NCI-H2171 treated with DMSO at 0.1 percent for 48 hours (cell line): ENCODE results near the gene GFRA1.

ENCODE experiments used
- DNase-seq: peaks from one replicate; lab custom pipeline; 2025; lab: John Stamatoyannopoulos, UW

GFRA1 gene

DNA sequence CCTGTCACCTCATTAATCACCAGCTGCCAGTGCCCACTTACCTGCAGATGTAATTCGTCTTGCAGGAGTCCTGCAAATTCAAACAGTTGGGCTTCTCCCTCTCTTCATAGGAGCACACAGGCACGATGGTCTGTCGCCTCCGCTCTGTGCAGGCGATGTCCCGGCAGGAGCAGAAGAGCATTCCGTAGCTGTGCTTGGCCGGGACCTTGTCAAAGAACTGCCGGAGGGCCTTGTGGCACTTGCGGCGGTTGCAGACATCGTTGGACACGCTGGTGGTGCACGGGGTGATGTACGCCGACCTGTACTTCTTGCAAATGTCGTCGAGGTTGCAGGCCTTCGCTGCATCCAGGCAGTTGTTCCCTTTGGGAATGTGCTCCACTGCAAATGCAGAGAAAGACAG lies 147.8 kb downstream of the GFRA1 start:
- DNase-seq = peak; percentile 33

- no peak for DNase-seq
These were observed 148.2 kb downstream of the GFRA1 start for GRCh38 chr10:116124777-116125176.

- no peak for DNase-seq
These were observed 150.3 kb downstream of the GFRA1 start for GRCh38 chr10:116122664-116123063.

- DNase-seq = peak; percentile 65
These were observed 151.1 kb downstream of the GFRA1 start for GRCh38 chr10:116121640-116122525.

DNA sequence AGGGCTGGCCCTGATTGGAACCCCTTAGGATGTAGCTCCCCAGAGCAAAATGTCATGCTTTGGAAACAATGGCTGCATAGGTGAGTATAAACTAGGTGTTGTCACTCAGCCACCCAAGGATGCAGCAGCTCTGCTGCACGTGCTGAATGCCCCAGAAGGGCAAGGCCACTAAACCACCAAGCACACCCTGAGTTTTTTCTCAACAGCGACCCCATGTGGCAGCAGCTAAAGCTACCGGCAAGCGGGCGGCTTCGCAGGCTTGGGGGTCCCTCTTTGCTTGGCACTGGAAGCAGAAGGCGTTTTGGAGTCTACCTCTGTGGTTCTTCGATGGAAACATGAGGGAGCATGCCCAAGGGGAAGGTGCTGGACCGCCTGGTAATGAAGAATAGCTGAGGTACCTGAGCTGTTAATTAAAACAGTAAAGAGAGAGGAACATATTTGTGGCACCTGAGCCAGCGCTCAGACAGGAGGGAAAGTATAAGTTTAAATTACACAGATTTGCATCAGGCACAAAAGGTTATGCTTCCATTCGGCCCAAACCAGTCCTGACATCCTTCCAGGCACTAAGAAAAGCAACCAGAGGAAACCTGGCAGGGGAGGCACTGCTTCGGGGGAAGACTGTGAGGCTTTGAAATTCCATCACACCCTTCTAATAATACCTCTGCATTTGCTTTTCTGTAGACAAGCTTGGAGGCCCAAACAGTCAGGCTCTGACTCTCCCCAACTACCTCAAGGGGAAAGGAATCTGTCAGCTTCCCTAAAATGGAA lies 152.1 kb downstream of the GFRA1 start:
- no peak for DNase-seq

DNA sequence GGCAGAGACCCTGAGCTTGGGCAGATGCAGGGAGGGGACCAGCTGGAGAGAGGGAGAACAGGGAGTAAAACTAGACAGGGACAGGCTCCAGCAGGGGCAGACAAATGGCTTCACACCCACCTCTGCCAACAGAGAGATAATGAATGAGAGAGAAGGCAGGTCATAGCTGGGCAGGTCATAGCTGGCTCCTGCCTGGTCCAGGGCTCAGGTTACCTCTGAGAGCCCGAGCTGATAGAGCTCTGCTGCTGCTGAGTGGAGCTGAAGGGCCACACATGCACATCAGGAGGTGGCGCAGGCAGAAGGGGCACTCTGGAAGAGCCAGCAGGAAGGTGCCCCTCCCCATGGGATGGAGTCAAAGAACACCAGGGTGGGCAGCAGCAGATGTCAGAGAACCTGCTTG lies 154.2 kb downstream of the GFRA1 start:
- no peak for DNase-seq

DNA sequence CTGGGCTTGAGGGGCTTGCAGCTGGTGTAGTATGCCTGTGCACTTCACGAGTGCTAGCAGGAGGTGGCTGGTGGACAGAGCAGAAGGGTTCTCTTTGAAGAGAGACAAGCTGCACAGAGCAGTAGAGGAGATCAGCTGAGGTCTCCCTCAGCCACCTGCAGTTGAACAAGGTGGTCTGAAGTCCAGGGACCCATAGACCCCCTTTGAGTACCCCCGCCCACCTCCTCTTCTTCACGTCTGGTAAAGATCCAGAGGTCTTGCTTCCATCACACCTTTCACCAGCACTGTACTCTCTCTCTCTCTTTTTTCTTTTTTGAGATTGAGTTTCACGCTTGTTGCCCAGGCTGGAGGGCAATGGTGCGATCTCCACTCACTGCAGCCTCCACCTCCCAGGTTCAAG lies 157.2 kb downstream of the GFRA1 start:
- DNase-seq = no peak

DNA sequence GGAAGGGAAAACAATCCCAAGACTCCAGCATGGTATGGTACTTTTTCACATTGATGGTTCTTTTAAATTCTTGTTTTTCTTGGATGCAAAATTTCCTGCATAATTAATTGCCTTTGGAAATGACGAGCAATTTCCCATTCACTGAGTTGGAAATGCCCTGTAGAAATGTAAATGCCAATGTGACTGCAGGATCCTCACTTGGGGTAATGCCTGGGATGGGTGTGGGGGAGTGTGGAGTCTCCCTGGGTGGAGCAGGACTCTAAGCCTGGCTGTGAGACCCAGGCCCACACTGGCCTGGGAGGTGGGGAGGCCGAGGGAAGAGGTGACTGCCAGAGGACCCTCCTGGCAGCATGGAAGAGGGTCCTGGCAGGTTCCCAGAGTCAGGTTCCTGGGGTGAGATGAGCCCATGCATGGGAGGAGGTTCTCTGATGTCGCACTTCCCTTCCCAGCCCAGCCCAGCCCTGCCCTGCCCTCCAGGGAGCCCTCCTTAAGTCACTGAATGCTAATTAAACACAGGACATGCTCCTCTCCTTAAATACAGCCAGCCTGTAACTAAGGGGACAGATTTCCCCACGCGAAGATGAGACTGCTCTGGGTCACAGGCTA lies 157.9 kb downstream of the GFRA1 start:
- no peak for DNase-seq

DNA sequence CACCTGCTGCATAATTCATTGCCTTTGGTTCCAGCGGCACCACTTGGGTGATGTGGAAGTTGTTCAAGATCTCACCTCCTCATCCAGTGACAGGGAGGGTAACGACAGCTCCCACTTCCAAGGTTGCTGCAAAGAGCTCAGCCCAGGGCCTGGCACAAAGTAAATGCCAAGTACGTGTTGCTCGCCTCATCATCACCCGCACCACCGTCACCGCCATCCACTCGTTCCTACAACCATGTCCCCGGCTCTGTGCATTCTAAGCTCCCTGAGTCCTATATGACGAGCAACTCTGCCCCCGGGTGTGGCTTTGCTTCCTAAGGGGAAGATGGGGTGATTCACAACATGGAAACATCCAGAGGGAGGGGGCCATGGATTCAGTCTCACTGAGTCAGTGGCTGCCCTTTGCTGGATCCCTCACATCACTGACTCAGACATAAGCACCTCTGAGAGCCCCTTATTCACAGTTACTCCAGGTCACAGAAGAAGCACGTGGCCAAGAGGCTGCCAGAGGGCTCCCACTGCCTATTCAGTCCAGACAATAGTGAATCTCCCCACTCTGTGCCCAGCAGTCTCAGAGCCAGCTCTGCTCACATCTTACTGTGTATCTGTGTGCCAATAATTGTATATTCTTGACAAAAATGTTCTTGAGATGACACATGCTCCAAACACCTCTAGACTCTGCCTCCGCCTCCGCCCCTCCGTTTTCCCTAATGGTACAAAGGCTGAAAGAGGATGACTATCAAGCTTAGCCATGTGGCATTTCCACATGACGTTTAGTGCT lies 159.1 kb downstream of the GFRA1 start:
- no peak for DNase-seq

- DNase-seq = no peak
These were observed 160.5 kb downstream of the GFRA1 start for GRCh38 chr10:116112232-116113231.

GRCh38 chr10:116111483-116112095 lies 161.4 kb downstream of the GFRA1 start:
- no peak for DNase-seq

- no peak for DNase-seq
These were observed 162.3 kb downstream of the GFRA1 start for GRCh38 chr10:116110736-116111135.

GRCh38 chr10:116109881-116110280 lies 163.1 kb downstream of the GFRA1 start:
- no peak for DNase-seq

DNA sequence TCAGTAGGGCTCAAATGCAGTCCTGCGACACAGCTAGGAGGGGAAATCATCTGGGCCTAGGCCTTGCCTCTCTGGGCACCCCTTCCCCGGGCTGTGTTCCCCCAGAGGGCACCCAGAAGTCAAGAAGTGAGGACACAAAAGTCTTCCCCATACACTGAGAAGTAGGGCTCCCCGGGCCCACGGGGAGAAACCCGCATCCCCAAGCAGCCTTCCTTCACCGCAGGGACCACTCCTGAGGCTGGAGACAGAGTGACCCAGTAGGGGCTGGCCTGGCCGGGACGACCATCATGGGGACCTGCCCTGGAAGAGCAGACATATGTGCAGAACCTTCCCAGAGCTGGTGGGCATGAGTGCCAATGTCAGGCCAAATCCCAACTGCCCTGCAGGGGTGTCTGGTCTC lies 163.5 kb downstream of the GFRA1 start:
- no peak for DNase-seq

GRCh38 chr10:116108095-116108494 lies 164.9 kb downstream of the GFRA1 start:
- no peak for DNase-seq

DNA sequence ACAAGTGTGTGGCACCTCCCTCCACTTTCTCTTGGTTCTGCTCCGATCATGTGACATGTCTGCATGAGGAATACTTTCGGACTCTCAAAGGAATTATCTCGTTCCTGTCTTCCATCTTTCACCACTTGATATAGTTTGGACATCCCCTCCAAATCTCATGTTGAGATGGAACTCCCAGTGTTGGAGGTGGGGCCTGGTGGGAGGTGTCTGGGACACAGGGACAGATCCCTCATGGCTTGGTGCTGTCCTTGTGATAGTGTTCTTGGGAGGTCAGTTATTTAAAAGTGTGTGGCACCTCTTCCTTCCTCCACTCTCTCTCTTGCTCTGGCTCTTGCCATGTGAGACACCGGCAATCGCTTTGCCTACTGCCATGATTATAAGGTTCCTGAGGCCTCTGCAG lies 166.4 kb downstream of the GFRA1 start:
- no peak for DNase-seq

- no peak for DNase-seq
These were observed 167.7 kb downstream of the GFRA1 start for GRCh38 chr10:116105264-116105663.

DNA sequence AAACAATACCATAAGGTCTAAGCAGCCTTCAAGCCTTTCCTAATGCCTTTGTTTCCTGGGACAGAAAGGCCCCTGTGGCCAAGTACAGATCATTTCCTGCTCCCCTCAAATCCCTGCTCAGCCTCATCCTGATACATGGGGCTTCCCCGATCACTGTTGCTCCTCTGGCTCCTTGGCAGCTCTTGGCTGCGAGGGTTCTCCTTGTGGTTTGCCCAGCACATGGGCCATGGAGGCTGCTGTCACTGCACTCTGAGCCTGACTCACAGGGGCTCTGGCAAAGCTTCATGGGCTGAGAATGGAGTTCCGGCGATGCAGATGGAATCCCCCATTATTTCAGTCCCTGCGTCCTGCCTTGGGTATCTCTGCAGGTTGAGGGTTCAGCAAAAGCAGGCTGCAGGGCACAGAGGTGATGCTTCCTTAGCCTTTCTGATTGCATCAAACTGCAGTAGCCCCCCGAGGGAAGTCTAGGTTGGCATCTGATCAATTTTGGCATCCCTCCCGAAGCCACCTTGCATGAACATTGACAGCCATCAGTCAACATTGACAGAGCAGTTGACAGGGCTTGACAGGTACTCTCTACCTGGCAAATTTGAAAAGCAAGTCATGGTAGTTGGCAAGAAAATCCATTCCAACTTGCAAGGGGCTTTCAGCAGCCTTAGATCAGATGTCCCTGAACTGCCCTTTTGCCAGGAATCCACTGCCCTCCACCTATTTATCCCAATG lies 168.6 kb downstream of the GFRA1 start:
- no peak for DNase-seq

DNA sequence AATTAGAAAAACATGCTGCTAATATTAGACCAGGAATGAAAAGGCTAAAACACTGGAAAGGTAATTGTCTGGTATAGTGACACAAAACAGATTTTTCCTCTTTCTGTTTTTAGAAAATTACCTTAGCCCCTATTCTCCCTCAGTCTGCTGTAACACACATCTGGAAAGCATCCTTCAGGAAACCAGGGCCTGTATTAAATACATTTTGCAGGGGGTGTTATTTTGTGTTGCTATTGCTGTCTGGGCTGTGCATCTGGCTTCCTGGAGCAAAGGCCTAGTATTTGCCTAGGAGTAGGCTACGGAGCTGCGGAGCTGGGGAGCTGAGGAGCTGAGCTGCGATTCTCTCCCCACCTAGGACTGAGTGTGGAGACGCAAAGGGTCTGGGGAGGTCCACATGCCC lies 169.3 kb downstream of the GFRA1 start:
- DNase-seq = no peak
